Activated CD4-positive, alpha-beta T cell treated with anti-CD3 and anti-CD28 coated beads, Interleukin-2, Interleukin-4, amounts not matched to agents 100 ng/mL and 50 ng/mL, durations not matched to agents 16 hours and 8 hours (primary cell): ENCODE data around the gene TMEM235.

Experiments
- DNase-seq: peaks from one replicate; pipeline ENCODE4 v3.0.0-alpha.2; 2020; ENCODE audit warnings: low spot score

The TMEM235 gene

GRCh38 chr17:78230996-78231935 is at the start of gene TMEM235:
Gene TMEM235, plus strand, starts transcription at chr17:78231631. Its CDS starts 393 bp downstream, at chr17:78232024.
- no peak for DNase-seq

GRCh38 chr17:78182504-78182903 is 48.9 kb upstream of the TMEM235 start:
- no peak for DNase-seq

- DNase-seq: no peak
Observed at GRCh38 chr17:78183916-78184315, 47.5 kb upstream of the TMEM235 start.

- DNase-seq: no peak
Observed at GRCh38 chr17:78184351-78184750, 47.1 kb upstream of the TMEM235 start.

- DNase-seq: no peak
Observed at GRCh38 chr17:78184868-78185267, 46.6 kb upstream of the TMEM235 start.

- DNase-seq: no peak
Observed at GRCh38 chr17:78185981-78186691, 45.3 kb upstream of the TMEM235 start.

GRCh38 chr17:78186692-78187595 is 44.5 kb upstream of the TMEM235 start, which contains the start of the genes AFMID and TK1:
Gene AFMID, plus strand, starts transcription at chr17:78187362. Its CDS starts 9 bp downstream, at chr17:78187371.
Gene TK1, minus strand, starts transcription at chr17:78187052. Its CDS starts 58 bp downstream, at chr17:78186994.
- DNase-seq: peak; percentile 98

GRCh38 chr17:78196716-78197115 is 34.7 kb upstream of the TMEM235 start:
- DNase-seq: no peak

GRCh38 chr17:78197147-78197832 is 34.1 kb upstream of the TMEM235 start:
- no peak for DNase-seq

GRCh38 chr17:78200451-78200850 is 31.0 kb upstream of the TMEM235 start:
- DNase-seq: no peak

- DNase-seq: no peak
Observed at GRCh38 chr17:78202666-78203065, 28.8 kb upstream of the TMEM235 start.

GRCh38 chr17:78204387-78205123 is 26.9 kb upstream of the TMEM235 start:
- DNase-seq: no peak

GRCh38 chr17:78205124-78205775 is 26.2 kb upstream of the TMEM235 start:
- DNase-seq: no peak

- DNase-seq: no peak
Observed at GRCh38 chr17:78206298-78206697, 25.1 kb upstream of the TMEM235 start.

GRCh38 chr17:78208486-78208885 is 22.9 kb upstream of the TMEM235 start:
- DNase-seq: no peak

GRCh38 chr17:78210111-78210510 is 21.3 kb upstream of the TMEM235 start:
- no peak for DNase-seq

- no peak for DNase-seq
Observed at GRCh38 chr17:78211032-78211431, 20.4 kb upstream of the TMEM235 start.

GRCh38 chr17:78214016-78214705 is 17.3 kb upstream of the TMEM235 start, which contains the start of gene BIRC5:
Gene BIRC5, plus strand, starts transcription at chr17:78214253. Its CDS starts 64 bp downstream, at chr17:78214317.
- DNase-seq: peak; percentile 91

GRCh38 chr17:78214706-78215061 is 16.7 kb upstream of the TMEM235 start:
- DNase-seq: no peak
